Panc1 (cell line): ENCODE measurements around the gene C5orf58. TPM values are rescaled to one million over a fixed set of nuclear protein-coding genes. Genes with fewer than 3 reads are reported as not detected.

ENCODE experiments used
- ATAC-seq: fragments of 200-7000 bp; cut with Tn5 transposase; 2 replicates; pipeline ENCODE4 v1.9.1; 2020; ENCODE audit warnings: mild to moderate bottlenecking, moderate library complexity
- BruUV-seq: library from RNA; stranded (reverse); fragments of 400-500 nt; replicated peaks from 2 replicates; lab custom pipeline; 2021; lab: Mats Ljungman, UMichigan
- CTCF ChIA-PET: fragments of 300-600 bp; sonication (Branson Sonifier 250); formaldehyde crosslinking; loops from one replicate; lab custom pipeline; 2022; ENCODE audit warnings: antibody characterized with exemption; lab: Charles Lee
- POLR2A ChIA-PET: fragments of 300-600 bp; sonication (Branson Sonifier 250); formaldehyde crosslinking; loops from one replicate; lab custom pipeline; 2022; ENCODE audit warnings: antibody characterized with exemption; lab: Charles Lee
- DNase-seq: peaks from one replicate; pipeline ENCODE4 v3.0.0-alpha.2; 2010; ENCODE audit warnings: low read depth, low spot score
- H3K27ac ChIP-seq: 2 replicates; pipeline ENCODE4 v1.5.1; 2011; ENCODE audit warnings: mild to moderate bottlenecking, low read length, inconsistent platforms
- H3K27me3 ChIP-seq: fragments of 200-500 bp; sonication (Bioruptor generic); 2 replicates; pipeline ENCODE4 v1.6.0; 2014; ENCODE audit warnings: low read length, inconsistent platforms; ENCODE audit not compliant: control insufficient read depth, insufficient read depth
- H3K36me3 ChIP-seq: fragments of 200-500 bp; sonication (Bioruptor generic); 2 replicates; pipeline ENCODE4 v1.5.1; 2014; ENCODE audit warnings: inconsistent platforms, mild to moderate bottlenecking, low read length, moderate library complexity; ENCODE audit not compliant: control insufficient read depth, insufficient read depth
- H3K4me1 ChIP-seq: 2 replicates; pipeline ENCODE4 v1.5.1; 2011; ENCODE audit warnings: inconsistent platforms, mild to moderate bottlenecking, low read length, moderate library complexity; ENCODE audit not compliant: control insufficient read depth, insufficient read depth
- H3K4me3 ChIP-seq, 2 experiments: 2 replicates each; pipeline ENCODE4 v1.5.1; 2011 to 2012; ENCODE audit warnings: low read depth in 2 of 2, low read length in 2 of 2, mild to moderate bottlenecking in 2 of 2, inconsistent platforms in 1 of 2, moderate library complexity in 1 of 2
- H3K9me3 ChIP-seq: fragments of 200-500 bp; sonication (Bioruptor generic); 2 replicates; pipeline ENCODE4 v1.5.1; 2014; ENCODE audit warnings: low read depth, mild to moderate bottlenecking, inconsistent platforms, low read length, moderate library complexity; ENCODE audit not compliant: control insufficient read depth, insufficient read depth
- POLR2AphosphoS5 ChIP-seq: IDR thresholded peaks from 2 replicates; pipeline ENCODE4 v1.6.1; 2012; ENCODE audit warnings: mild to moderate bottlenecking, low read depth, low read length, moderate library complexity
- SIN3A ChIP-seq: IDR thresholded peaks from 2 replicates; pipeline ENCODE4 v1.6.1; 2012; ENCODE audit warnings: low read depth, mild to moderate bottlenecking, low read length, moderate library complexity, borderline replicate concordance; ENCODE audit not compliant: insufficient read depth
- TCF7L2 ChIP-seq: IDR thresholded peaks from 2 replicates; pipeline ENCODE4 v1.6.1; 2011; ENCODE audit warnings: mild to moderate bottlenecking, low read depth, low read length, inconsistent platforms
- in situ Hi-C: cut with HindIII; loops from 2 replicates; pipeline ENCODE4 v1.10.0; 2016; ENCODE audit warnings: low sequenced_read_pairs, low pct_unique_long_range_greater_than_20kb
- intact Hi-C: fragments of 100-400 bp; cut with micrococcal nuclease; formaldehyde crosslinking; loops from one replicate; pipeline ENCODE4 v1.10.0; 2022; ENCODE audit not compliant: unreplicated experiment
- total RNA-seq: library from RNA; stranded (reverse); gene quantifications from one replicate; pipeline ENCODE4 v1.2.1, GENCODE V29; 2021; ENCODE audit not compliant: unreplicated experiment
- TF ChIP-seq, protein P1 (sequence below): fragments of 450-650 bp; IDR thresholded peaks from 2 replicates; pipeline ENCODE4 v1.5.1; 2017; ENCODE audit warnings: mild to moderate bottlenecking
- TF ChIP-seq, protein P2 (sequence below), 2 experiments: IDR thresholded peaks; 2 replicates each; pipeline ENCODE4 v1.6.1; 2011 to 2012; ENCODE audit warnings: low read depth in 2 of 2, control low read depth in 1 of 2, low read length in 1 of 2, mild to moderate bottlenecking in 1 of 2, moderate library complexity in 1 of 2; ENCODE audit not compliant: insufficient read depth in 1 of 2

The C5orf58 gene
- total RNA-seq, 1 experiment from 2014 or later: 0.15 TPM

DNA sequence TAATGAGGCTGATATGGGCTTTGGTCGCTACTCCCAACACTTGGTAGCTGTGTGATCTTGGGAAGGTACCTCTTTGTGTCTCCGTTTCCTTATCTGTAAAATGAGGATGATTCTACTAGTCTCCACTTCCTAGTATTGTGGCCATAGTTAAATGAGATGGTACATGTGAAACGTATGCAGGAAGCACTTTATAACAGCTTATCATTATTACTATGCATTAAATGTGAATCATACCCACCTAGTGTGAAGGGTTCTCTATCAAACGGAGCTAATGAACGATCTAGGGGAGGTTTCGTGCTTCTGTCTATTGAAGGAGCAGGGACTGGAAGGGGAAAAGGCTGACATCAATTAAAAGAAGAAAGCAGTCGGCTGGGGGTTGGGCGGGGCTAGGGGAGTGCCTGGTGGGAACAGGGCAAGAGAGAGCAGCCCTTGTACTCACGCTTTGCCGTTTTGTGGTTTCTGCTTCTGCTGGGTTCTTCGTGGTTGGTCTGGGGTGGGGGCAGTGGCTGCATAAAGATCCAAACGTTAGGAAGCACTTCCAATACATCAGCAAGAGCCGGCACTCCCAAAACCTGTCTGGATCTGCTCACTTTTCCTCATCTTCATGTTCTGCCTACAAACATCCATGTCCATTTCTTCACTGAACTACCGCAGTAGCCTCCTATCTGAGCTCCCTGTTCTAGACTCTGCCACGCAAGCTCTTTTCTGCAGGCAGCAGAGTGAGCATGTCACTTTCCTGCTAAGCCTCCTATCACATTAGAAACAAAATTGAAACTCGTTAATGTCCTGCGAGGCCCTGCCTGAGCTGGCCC lies 34.0 kb downstream of the C5orf58 start:
- H3K27me3 ChIP-seq: peaks cover 22% of the 10 kb centered on the region
- intact Hi-C loops (loop anchor here (5.0 kb wide), 1 partner anchor 356 kb away; no protein-coding TSS in a partner anchor), in situ Hi-C loops (no loop called here)
- H3K27ac ChIP-seq: no peak overlapping the region
- peak; percentile 33; the same call in 1 of the 2 replicates for ATAC-seq
- no peaks in the 10 kb centered on the region for H3K9me3 ChIP-seq
- BruUV-seq: no TSS peak
- no peaks in the 10 kb centered on the region for H3K36me3 ChIP-seq
- no peak for DNase-seq
- ChIA-PET POLR2A (no interaction called here), CTCF (interaction anchor here (0.7 to 1.7 kb wide), 9 partner anchors 10 to 256 kb away, joined by 3 to 9 read pairs (median 4); partner anchors contain the start of gene LCP2)
- TF ChIP-seq, protein P1, sequence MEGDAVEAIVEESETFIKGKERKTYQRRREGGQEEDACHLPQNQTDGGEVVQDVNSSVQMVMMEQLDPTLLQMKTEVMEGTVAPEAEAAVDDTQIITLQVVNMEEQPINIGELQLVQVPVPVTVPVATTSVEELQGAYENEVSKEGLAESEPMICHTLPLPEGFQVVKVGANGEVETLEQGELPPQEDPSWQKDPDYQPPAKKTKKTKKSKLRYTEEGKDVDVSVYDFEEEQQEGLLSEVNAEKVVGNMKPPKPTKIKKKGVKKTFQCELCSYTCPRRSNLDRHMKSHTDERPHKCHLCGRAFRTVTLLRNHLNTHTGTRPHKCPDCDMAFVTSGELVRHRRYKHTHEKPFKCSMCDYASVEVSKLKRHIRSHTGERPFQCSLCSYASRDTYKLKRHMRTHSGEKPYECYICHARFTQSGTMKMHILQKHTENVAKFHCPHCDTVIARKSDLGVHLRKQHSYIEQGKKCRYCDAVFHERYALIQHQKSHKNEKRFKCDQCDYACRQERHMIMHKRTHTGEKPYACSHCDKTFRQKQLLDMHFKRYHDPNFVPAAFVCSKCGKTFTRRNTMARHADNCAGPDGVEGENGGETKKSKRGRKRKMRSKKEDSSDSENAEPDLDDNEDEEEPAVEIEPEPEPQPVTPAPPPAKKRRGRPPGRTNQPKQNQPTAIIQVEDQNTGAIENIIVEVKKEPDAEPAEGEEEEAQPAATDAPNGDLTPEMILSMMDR: no peak
- TF ChIP-seq TCF7L2 (no peak), SIN3A (no peak), POLR2AphosphoS5 (no peak)
- TF ChIP-seq, protein P2, sequence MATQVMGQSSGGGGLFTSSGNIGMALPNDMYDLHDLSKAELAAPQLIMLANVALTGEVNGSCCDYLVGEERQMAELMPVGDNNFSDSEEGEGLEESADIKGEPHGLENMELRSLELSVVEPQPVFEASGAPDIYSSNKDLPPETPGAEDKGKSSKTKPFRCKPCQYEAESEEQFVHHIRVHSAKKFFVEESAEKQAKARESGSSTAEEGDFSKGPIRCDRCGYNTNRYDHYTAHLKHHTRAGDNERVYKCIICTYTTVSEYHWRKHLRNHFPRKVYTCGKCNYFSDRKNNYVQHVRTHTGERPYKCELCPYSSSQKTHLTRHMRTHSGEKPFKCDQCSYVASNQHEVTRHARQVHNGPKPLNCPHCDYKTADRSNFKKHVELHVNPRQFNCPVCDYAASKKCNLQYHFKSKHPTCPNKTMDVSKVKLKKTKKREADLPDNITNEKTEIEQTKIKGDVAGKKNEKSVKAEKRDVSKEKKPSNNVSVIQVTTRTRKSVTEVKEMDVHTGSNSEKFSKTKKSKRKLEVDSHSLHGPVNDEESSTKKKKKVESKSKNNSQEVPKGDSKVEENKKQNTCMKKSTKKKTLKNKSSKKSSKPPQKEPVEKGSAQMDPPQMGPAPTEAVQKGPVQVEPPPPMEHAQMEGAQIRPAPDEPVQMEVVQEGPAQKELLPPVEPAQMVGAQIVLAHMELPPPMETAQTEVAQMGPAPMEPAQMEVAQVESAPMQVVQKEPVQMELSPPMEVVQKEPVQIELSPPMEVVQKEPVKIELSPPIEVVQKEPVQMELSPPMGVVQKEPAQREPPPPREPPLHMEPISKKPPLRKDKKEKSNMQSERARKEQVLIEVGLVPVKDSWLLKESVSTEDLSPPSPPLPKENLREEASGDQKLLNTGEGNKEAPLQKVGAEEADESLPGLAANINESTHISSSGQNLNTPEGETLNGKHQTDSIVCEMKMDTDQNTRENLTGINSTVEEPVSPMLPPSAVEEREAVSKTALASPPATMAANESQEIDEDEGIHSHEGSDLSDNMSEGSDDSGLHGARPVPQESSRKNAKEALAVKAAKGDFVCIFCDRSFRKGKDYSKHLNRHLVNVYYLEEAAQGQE (IDR thresholded peaks at IDR 0.05; ENCODE audit: insufficient read depth in 1 of 2, low read depth in 2 of 2, low read length in 1 of 2): no peak
- H3K4me1 ChIP-seq: peaks cover 6% of the 10 kb centered on the region; the same call in 1 of the 2 replicates
- H3K4me3 ChIP-seq: no peak overlapping the region

DNA sequence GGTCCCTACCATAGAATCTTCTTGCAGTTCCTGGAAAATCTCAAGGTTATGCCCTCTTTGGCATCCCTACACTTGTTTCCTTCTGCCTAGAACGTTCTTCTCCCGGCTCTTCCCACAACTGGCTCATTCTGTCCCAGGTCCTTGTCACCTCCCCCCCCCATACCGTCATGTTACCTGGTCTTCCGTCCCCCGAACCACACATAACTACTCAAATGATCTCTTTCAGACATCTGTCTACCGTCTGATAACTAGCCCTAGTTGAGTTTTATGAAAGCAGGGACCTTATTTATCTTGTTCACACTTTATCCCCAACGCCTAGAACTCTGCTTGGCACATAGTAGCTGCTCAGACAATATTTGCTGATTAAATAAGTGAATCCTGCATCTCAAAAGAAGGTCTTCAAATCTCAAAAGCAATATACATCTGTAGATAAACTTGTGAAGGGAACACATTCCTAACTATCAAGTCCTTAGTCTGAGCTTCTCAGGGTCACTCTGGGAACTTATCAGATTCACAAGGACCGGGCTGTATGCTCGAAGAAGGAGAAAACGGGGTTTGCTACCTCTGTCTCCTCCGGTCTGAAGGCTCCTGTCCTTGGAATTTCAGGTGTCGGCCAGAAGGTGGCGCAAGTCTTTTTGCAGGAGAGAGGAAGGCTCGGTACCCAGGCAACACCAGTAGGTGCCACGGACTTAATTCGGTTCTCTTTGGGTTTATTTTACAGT lies 34.8 kb downstream of the C5orf58 start:
- Histone ChIP-seq H3K9me3 (no peaks in the 10 kb centered on the region), H3K27ac (no peak overlapping the region), H3K4me1 (peaks cover 6% of the 10 kb centered on the region; the same call in 1 of the 2 replicates), H3K27me3 (peaks cover 22% of the 10 kb centered on the region), H3K36me3 (no peaks in the 10 kb centered on the region), H3K4me3 (no peak overlapping the region)
- DNase-seq: peak; percentile 48
- BruUV-seq: no TSS peak
- ATAC-seq: peak; percentile 92
- TF ChIP-seq, protein P1: peak; percentile 92
- no peak for TF ChIP-seq SIN3A
- POLR2A ChIA-PET: no interaction called here
- intact Hi-C loops: loop anchor here (2.0 to 5.0 kb wide), 2 partner anchors 153 to 355 kb away; no protein-coding TSS in a partner anchor
- in situ Hi-C loops: no loop called here
- CTCF ChIA-PET: interaction anchor here (0.8 to 1.4 kb wide), 6 partner anchors 9 to 257 kb away, joined by 3 to 5 read pairs (median 3); no protein-coding TSS in a partner anchor
